Naive thymus-derived CD8-positive, alpha-beta T cell (primary cell): ENCODE data around the gene FOXD4L3. TPM values are rescaled to one million over a fixed set of nuclear protein-coding genes. Genes with fewer than 3 reads are reported as not detected.
"Not testable (repeated sequence)": the region's sequence is repeated elsewhere in the genome, so short reads cannot be mapped to it uniquely, and the experiment has no call there.

Source experiments
- ATAC-seq, 2 donors: fragments of 150-1000 bp; cut with Tn5 transposase in 1 of 2; sonication (Bioruptor Pico), chemical (Tn5 transposase) in 1 of 2; 1 replicate in 1 of 2; 2 replicates in 1 of 2; pipeline ENCODE4 v1.10.0; 2021; ENCODE audit warnings: mild to moderate bottlenecking in 2 of 2, moderate library complexity in 2 of 2
- POLR2A ChIA-PET: fragments of 350-600 bp; sonication (Branson Sonifier 250); formaldehyde crosslinking; loops from one replicate; lab custom pipeline; 2021; ENCODE audit warnings: antibody characterized with exemption; lab: Charles Lee
- DNase-seq, 10 donors: peaks; one replicate each; pipeline versions ENCODE4 v3.0.0 to v3.0.0-alpha.2; 2020 to 2022
- H3K27ac Mint-ChIP-seq, 10 donors: one replicate each; pipeline ENCODE4 v1.8.0; 2020 to 2022; ENCODE audit warnings: mild to moderate bottlenecking in 10 of 10, mixed read lengths in 10 of 10, moderate library complexity in 4 of 10, inconsistent platforms in 1 of 10
- H3K27me3 Mint-ChIP-seq, 5 donors: one replicate each; pipeline ENCODE4 v1.8.0; 2021 to 2022; ENCODE audit warnings: mixed read lengths in 5 of 5
- H3K36me3 Mint-ChIP-seq, 3 donors: one replicate each; pipeline ENCODE4 v1.8.0; 2020 to 2022; ENCODE audit warnings: mixed read lengths in 3 of 3, mild to moderate bottlenecking in 2 of 3, inconsistent platforms in 1 of 3
- H3K4me1 Mint-ChIP-seq, 4 donors: one replicate each; pipeline ENCODE4 v1.8.0; 2021 to 2022; ENCODE audit warnings: mixed read lengths in 4 of 4
- H3K4me3 Mint-ChIP-seq, 10 donors: one replicate each; pipeline ENCODE4 v1.8.0; 2020 to 2022; ENCODE audit warnings: mild to moderate bottlenecking in 10 of 10, mixed read lengths in 10 of 10, moderate library complexity in 6 of 10, inconsistent platforms in 1 of 10
- H3K9me3 Mint-ChIP-seq, 9 donors: one replicate each; pipeline ENCODE4 v1.8.0; 2020 to 2022; ENCODE audit warnings: mixed read lengths in 9 of 9, mild to moderate bottlenecking in 3 of 9, inconsistent platforms in 1 of 9, moderate library complexity in 1 of 9
- polyA plus RNA-seq, 3 donors: library from polyadenylated mRNA; unstranded; fragments of 300-500 nt; fragmentation: Illumina TruSeq; gene quantifications; one replicate each; pipeline ENCODE4 v1.2.3, GENCODE V29; 2021
- total RNA-seq, 8 experiments: library from RNA in 2 of 8; stranded (reverse) in 2 of 8; gene quantifications; one replicate each; pipeline ENCODE4 v1.2.3 and lab custom pipeline; 2021 to 2026

The FOXD4L3 gene
- total RNA-seq = under 1 TPM; 0.25 to 0.29 TPM
- not detected for polyA plus RNA-seq
- total RNA-seq (lab: John Stamatoyannopoulos, UW) = 0 to 0.17 (median 0) reads per million in 6 experiments

GRCh38 chr9:68302567-68302966 is at the start of gene FOXD4L3:
TSS of gene FOXD4L3 (plus strand) at chr9:68302867. CDS start at chr9:68302952, 85 bp downstream.
- ATAC-seq, DNase-seq, H3K27me3 Mint-ChIP-seq, H3K36me3 Mint-ChIP-seq, H3K9me3 Mint-ChIP-seq, H3K27ac Mint-ChIP-seq, H3K4me1 Mint-ChIP-seq, POLR2A ChIA-PET, H3K4me3 Mint-ChIP-seq: not testable (repeated sequence)

GRCh38 chr9:68281041-68281440 is 21.6 kb upstream of the FOXD4L3 start:
- H3K27ac Mint-ChIP-seq, H3K9me3 Mint-ChIP-seq, ATAC-seq, H3K36me3 Mint-ChIP-seq, H3K4me3 Mint-ChIP-seq, H3K4me1 Mint-ChIP-seq, H3K27me3 Mint-ChIP-seq, POLR2A ChIA-PET: not testable (repeated sequence)
- peak in 1 of 10 donors; percentile 27 for DNase-seq

- POLR2A ChIA-PET, H3K36me3 Mint-ChIP-seq, H3K4me3 Mint-ChIP-seq, H3K27me3 Mint-ChIP-seq, H3K27ac Mint-ChIP-seq, H3K4me1 Mint-ChIP-seq, DNase-seq, ATAC-seq, H3K9me3 Mint-ChIP-seq: not testable (repeated sequence)
Observed at GRCh38 chr9:68303771-68304170, 1.1 kb downstream of the FOXD4L3 start.

GRCh38 chr9:68304212-68304611 is 1.5 kb downstream of the FOXD4L3 start:
- H3K36me3 Mint-ChIP-seq, H3K27ac Mint-ChIP-seq, H3K4me3 Mint-ChIP-seq, H3K4me1 Mint-ChIP-seq, ATAC-seq, H3K9me3 Mint-ChIP-seq, POLR2A ChIA-PET, DNase-seq, H3K27me3 Mint-ChIP-seq: not testable (repeated sequence)

- H3K36me3 Mint-ChIP-seq, H3K4me1 Mint-ChIP-seq, H3K27ac Mint-ChIP-seq, H3K27me3 Mint-ChIP-seq, ATAC-seq, POLR2A ChIA-PET, H3K4me3 Mint-ChIP-seq, DNase-seq, H3K9me3 Mint-ChIP-seq: not testable (repeated sequence)
Observed at GRCh38 chr9:68304777-68305176, 2.1 kb downstream of the FOXD4L3 start.

- H3K27me3 Mint-ChIP-seq, H3K4me3 Mint-ChIP-seq, POLR2A ChIA-PET, H3K9me3 Mint-ChIP-seq, DNase-seq, ATAC-seq, H3K27ac Mint-ChIP-seq, H3K4me1 Mint-ChIP-seq, H3K36me3 Mint-ChIP-seq: not testable (repeated sequence)
Observed at GRCh38 chr9:68305680-68306285, 3.1 kb downstream of the FOXD4L3 start.

- H3K4me3 Mint-ChIP-seq, POLR2A ChIA-PET: not testable (repeated sequence)
Observed at GRCh38 chr9:68306391-68306964, 3.8 kb downstream of the FOXD4L3 start.

GRCh38 chr9:68307127-68307526 is 4.5 kb downstream of the FOXD4L3 start:
- peak; percentile 42 to 45 for ATAC-seq
- H3K27me3 Mint-ChIP-seq, H3K9me3 Mint-ChIP-seq, DNase-seq, H3K4me1 Mint-ChIP-seq, H3K4me3 Mint-ChIP-seq, H3K36me3 Mint-ChIP-seq, H3K27ac Mint-ChIP-seq, POLR2A ChIA-PET: not testable (repeated sequence)

More at GRCh38 chr9:68306391-68306964, 3.8 kb downstream of the FOXD4L3 start:
- not testable (repeated sequence) for H3K36me3 Mint-ChIP-seq, ATAC-seq, H3K27ac Mint-ChIP-seq, H3K27me3 Mint-ChIP-seq, H3K4me1 Mint-ChIP-seq, H3K9me3 Mint-ChIP-seq
- peak in 1 of 10 donors; percentile 35 for DNase-seq

- H3K9me3 Mint-ChIP-seq, POLR2A ChIA-PET, H3K4me1 Mint-ChIP-seq, H3K4me3 Mint-ChIP-seq, H3K27ac Mint-ChIP-seq, H3K36me3 Mint-ChIP-seq, ATAC-seq, H3K27me3 Mint-ChIP-seq: not testable (repeated sequence)
- DNase-seq = peak in 1 of 10 donors; percentile 27
Observed at GRCh38 chr9:68307654-68308053, 5.0 kb downstream of the FOXD4L3 start.

- H3K4me1 Mint-ChIP-seq, ATAC-seq: not testable (repeated sequence)
Observed at GRCh38 chr9:68311208-68311607, 8.5 kb downstream of the FOXD4L3 start.

GRCh38 chr9:68318209-68318608 is 15.5 kb downstream of the FOXD4L3 start:
- POLR2A ChIA-PET, H3K4me3 Mint-ChIP-seq, H3K4me1 Mint-ChIP-seq, H3K36me3 Mint-ChIP-seq, H3K9me3 Mint-ChIP-seq, H3K27ac Mint-ChIP-seq, H3K27me3 Mint-ChIP-seq: not testable (repeated sequence)
- DNase-seq = peak in 1 of 10 donors; percentile 10
- peak in 1 of 2 donors; percentile 56 for ATAC-seq

More at GRCh38 chr9:68311208-68311607, 8.5 kb downstream of the FOXD4L3 start:
- H3K27me3 Mint-ChIP-seq, H3K36me3 Mint-ChIP-seq, H3K9me3 Mint-ChIP-seq, DNase-seq, POLR2A ChIA-PET, H3K27ac Mint-ChIP-seq, H3K4me3 Mint-ChIP-seq: not testable (repeated sequence)

GRCh38 chr9:68323749-68324148 is 21.1 kb downstream of the FOXD4L3 start:
- POLR2A ChIA-PET, H3K9me3 Mint-ChIP-seq, DNase-seq, H3K27ac Mint-ChIP-seq, H3K27me3 Mint-ChIP-seq, H3K36me3 Mint-ChIP-seq, H3K4me3 Mint-ChIP-seq, H3K4me1 Mint-ChIP-seq: not testable (repeated sequence)
- ATAC-seq = peak in 1 of 2 donors; percentile 55

GRCh38 chr9:68324518-68324917 is 21.9 kb downstream of the FOXD4L3 start:
- ATAC-seq = peak in 1 of 2 donors; percentile 14
- POLR2A ChIA-PET, H3K27me3 Mint-ChIP-seq, H3K4me3 Mint-ChIP-seq, H3K9me3 Mint-ChIP-seq, H3K27ac Mint-ChIP-seq, H3K36me3 Mint-ChIP-seq, H3K4me1 Mint-ChIP-seq, DNase-seq: not testable (repeated sequence)

GRCh38 chr9:68329106-68329505 is 26.4 kb downstream of the FOXD4L3 start:
- H3K4me3 Mint-ChIP-seq, H3K36me3 Mint-ChIP-seq, H3K27ac Mint-ChIP-seq, ATAC-seq, H3K4me1 Mint-ChIP-seq, DNase-seq, POLR2A ChIA-PET, H3K9me3 Mint-ChIP-seq, H3K27me3 Mint-ChIP-seq: not testable (repeated sequence)
